PFSK-1 (cell line): ENCODE data around the gene MAP2K7.

Experiments used
- FOXP2 ChIP-seq: optimal IDR thresholded peaks from 2 replicates; pipeline ENCODE3; 2011; ENCODE audit warnings: borderline replicate concordance, control low read depth, inconsistent platforms; ENCODE audit not compliant: insufficient read depth; ENCODE audit errors: extremely low read length, extremely low read depth
- POLR2AphosphoS5 ChIP-seq: IDR thresholded peaks from 2 replicates; pipeline ENCODE4 v1.6.1; 2012; ENCODE audit warnings: low read depth, mild to moderate bottlenecking, control low read depth, low read length, moderate library complexity
- SIN3A ChIP-seq: IDR thresholded peaks from 2 replicates; pipeline ENCODE4 v1.6.1; 2012; ENCODE audit warnings: mild to moderate bottlenecking, low read length, moderate library complexity, borderline replicate concordance; ENCODE audit not compliant: insufficient read depth
- TAF1 ChIP-seq: IDR thresholded peaks from 2 replicates; pipeline ENCODE4 v1.6.1; 2012; ENCODE audit warnings: low read length, control low read depth, borderline replicate concordance; ENCODE audit not compliant: insufficient read depth
- TF ChIP-seq, protein P1 (sequence below), 2 experiments: IDR thresholded peaks; 2 replicates each; pipeline versions ENCODE4 v1.6.1 to v1.8.0; 2011 to 2012; ENCODE audit warnings: low read depth in 2 of 2, low read length in 2 of 2, control low read depth in 1 of 2, inconsistent platforms in 1 of 2, mild to moderate bottlenecking in 1 of 2, moderate library complexity in 1 of 2; ENCODE audit not compliant: insufficient read depth in 1 of 2

DNA sequence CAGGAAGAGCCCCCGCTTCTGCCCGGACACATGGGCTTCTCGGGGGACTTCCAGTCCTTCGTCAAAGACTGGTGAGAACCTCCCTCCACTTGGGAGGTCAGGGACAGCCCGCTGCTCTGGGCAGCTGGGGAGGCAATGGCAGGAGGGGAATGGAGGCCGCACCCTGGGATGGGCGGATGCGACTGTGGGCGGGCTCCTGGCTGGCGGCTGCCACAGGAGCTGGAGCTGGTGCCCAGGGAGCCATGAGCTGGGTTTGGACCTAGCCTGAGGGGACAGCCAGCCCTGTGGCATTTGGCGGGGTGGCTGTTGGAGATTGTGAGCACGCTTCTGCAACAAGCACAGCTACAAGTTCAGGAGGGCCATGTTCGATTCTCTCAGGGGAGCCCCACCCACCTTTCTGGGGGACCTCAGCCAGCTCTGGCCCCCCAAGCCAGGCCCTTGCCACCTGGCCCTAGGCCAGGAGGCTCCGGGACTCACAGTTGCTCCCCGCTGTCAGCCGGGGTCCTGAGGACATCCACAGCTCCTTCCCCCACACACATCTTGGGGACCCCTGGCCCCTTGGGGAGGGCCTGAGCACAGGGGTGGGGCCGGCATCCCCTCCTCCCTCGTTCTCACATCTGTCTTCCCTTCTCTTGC, 7.9 kb downstream of the MAP2K7 start:
- TF ChIP-seq POLR2AphosphoS5 (no peak), SIN3A (no peak), TAF1 (no peak), FOXP2 (no peak)
- TF ChIP-seq, protein P1, sequence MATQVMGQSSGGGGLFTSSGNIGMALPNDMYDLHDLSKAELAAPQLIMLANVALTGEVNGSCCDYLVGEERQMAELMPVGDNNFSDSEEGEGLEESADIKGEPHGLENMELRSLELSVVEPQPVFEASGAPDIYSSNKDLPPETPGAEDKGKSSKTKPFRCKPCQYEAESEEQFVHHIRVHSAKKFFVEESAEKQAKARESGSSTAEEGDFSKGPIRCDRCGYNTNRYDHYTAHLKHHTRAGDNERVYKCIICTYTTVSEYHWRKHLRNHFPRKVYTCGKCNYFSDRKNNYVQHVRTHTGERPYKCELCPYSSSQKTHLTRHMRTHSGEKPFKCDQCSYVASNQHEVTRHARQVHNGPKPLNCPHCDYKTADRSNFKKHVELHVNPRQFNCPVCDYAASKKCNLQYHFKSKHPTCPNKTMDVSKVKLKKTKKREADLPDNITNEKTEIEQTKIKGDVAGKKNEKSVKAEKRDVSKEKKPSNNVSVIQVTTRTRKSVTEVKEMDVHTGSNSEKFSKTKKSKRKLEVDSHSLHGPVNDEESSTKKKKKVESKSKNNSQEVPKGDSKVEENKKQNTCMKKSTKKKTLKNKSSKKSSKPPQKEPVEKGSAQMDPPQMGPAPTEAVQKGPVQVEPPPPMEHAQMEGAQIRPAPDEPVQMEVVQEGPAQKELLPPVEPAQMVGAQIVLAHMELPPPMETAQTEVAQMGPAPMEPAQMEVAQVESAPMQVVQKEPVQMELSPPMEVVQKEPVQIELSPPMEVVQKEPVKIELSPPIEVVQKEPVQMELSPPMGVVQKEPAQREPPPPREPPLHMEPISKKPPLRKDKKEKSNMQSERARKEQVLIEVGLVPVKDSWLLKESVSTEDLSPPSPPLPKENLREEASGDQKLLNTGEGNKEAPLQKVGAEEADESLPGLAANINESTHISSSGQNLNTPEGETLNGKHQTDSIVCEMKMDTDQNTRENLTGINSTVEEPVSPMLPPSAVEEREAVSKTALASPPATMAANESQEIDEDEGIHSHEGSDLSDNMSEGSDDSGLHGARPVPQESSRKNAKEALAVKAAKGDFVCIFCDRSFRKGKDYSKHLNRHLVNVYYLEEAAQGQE (IDR thresholded peaks at IDR 0.05; ENCODE audit: insufficient read depth in 1 of 2, low read depth in 2 of 2, low read length in 2 of 2): no peak
